Endothelial cell of umbilical vein (primary cell): Measurements from ENCODE around the gene CHST14. TPM values are rescaled to one million over a fixed set of nuclear protein-coding genes. Genes with fewer than 3 reads are reported as not detected.
A peak's percentile ranks its signal among the peaks of the same experiment; 100 is the strongest.

Experiments used
- BruUV-seq: library from RNA; stranded (reverse); fragments of 400-500 nt; replicated peaks from 2 replicates; lab custom pipeline; 2021; lab: Mats Ljungman, UMichigan
- CTCF ChIA-PET: fragments of 300-600, 350-600 bp; sonication (Branson Sonifier 250); formaldehyde crosslinking; loops from one replicate; lab custom pipeline; 2021; ENCODE audit warnings: antibody characterized with exemption, inconsistent platforms; lab: Charles Lee
- POLR2A ChIA-PET: fragments of 300-600, 350-600 bp; sonication (Branson Sonifier 250); formaldehyde crosslinking; loops from one replicate; lab custom pipeline; 2021; ENCODE audit warnings: antibody characterized with exemption, inconsistent platforms; lab: Charles Lee
- DNase-seq: peaks from one replicate; pipeline ENCODE4 v3.0.0-alpha.2; 2011; ENCODE audit warnings: low read depth, low spot score
- FAIRE-seq: peaks from 2 replicates; lab custom pipeline; 2011; peaks lifted over from hg19 to GRCh38; lab: Jason Lieb, UNC
- H2AFZ ChIP-seq: 2 replicates; pipeline ENCODE4 v1.6.0; 2012; ENCODE audit warnings: low read depth, low read length, control low read depth, inconsistent platforms
- H3K27ac ChIP-seq: 2 replicates; pipeline ENCODE4 v1.5.1; 2011; ENCODE audit warnings: low read depth, mild to moderate bottlenecking, control low read depth, low read length, moderate library complexity; ENCODE audit not compliant: insufficient read depth
- H3K27me3 ChIP-seq, 2 experiments: 2 replicates each; pipeline versions ENCODE4 v1.6.0 to v1.6.1; 2011; ENCODE audit warnings: low read length in 2 of 2, mixed read lengths in 1 of 2; ENCODE audit not compliant: control insufficient read depth in 2 of 2, insufficient read depth in 2 of 2
- H3K36me3 ChIP-seq, 2 experiments: 2 replicates in 1 of 2; 3 replicates in 1 of 2; pipeline ENCODE4 v1.5.1; 2011; ENCODE audit warnings: low read length in 2 of 2, mild to moderate bottlenecking in 1 of 2, moderate library complexity in 1 of 2; ENCODE audit not compliant: control insufficient read depth in 2 of 2, insufficient read depth in 2 of 2; ENCODE audit errors: extremely low read depth in 1 of 2
- H3K4me1 ChIP-seq: 3 replicates; pipeline ENCODE4 v1.5.1; 2011; ENCODE audit warnings: mild to moderate bottlenecking, low read length; ENCODE audit not compliant: control insufficient read depth, insufficient read depth; ENCODE audit errors: extremely low read depth
- H3K4me2 ChIP-seq: 2 replicates; pipeline ENCODE4 v1.6.1; 2011; ENCODE audit warnings: low read length, control low read depth, mixed read lengths; ENCODE audit not compliant: insufficient read depth
- H3K4me3 ChIP-seq, 3 experiments: fragments of 200-600 bp in 1 of 3; sonication (generic), shearing (Covaris generic) in 1 of 3; replicated peaks in 1 of 3; 2 replicates each; pipeline ENCODE4 v1.5.1; 2011 to 2016; ENCODE audit warnings: control low read depth in 3 of 3, low read length in 3 of 3, mild to moderate bottlenecking in 2 of 3, inconsistent platforms in 1 of 3, low read depth in 1 of 3, moderate library complexity in 1 of 3; ENCODE audit not compliant: insufficient read depth in 1 of 3
- H3K79me2 ChIP-seq: 2 replicates; pipeline ENCODE4 v1.6.0; 2012; ENCODE audit warnings: low read length, inconsistent platforms; ENCODE audit not compliant: control insufficient read depth, insufficient read depth
- H3K9ac ChIP-seq: replicated peaks from 2 replicates; pipeline ENCODE3; 2011; ENCODE audit warnings: low read length, control low read depth; ENCODE audit not compliant: insufficient read depth; ENCODE audit errors: extremely low read depth
- H3K9me1 ChIP-seq: replicated peaks from 3 replicates; pipeline ENCODE4 v1.6.0; 2011; ENCODE audit warnings: mild to moderate bottlenecking, low read length; ENCODE audit not compliant: control insufficient read depth, insufficient read depth; ENCODE audit errors: extremely low read depth
- H3K9me3 ChIP-seq: replicated peaks from 2 replicates; pipeline ENCODE4 v1.5.1; 2012; ENCODE audit warnings: low read length, inconsistent platforms; ENCODE audit not compliant: control insufficient read depth, insufficient read depth
- H4K20me1 ChIP-seq: replicated peaks from 2 replicates; pipeline ENCODE3; 2011; ENCODE audit warnings: mild to moderate bottlenecking, low read length; ENCODE audit not compliant: control insufficient read depth, insufficient read depth; ENCODE audit errors: extremely low read depth
- EZH2 ChIP-seq: IDR thresholded peaks from 2 replicates; pipeline ENCODE4 v1.6.1; 2012; ENCODE audit warnings: borderline replicate concordance, low read depth, mild to moderate bottlenecking, moderate library complexity, low read length, inconsistent platforms; ENCODE audit not compliant: severe bottlenecking
- FOS ChIP-seq: IDR thresholded peaks from 2 replicates; pipeline ENCODE4 v1.6.1; 2011; ENCODE audit warnings: mild to moderate bottlenecking, low read length, moderate library complexity, borderline replicate concordance; ENCODE audit not compliant: insufficient read depth
- GATA2 ChIP-seq: IDR thresholded peaks from 2 replicates; pipeline ENCODE4 v1.7.0; 2011; ENCODE audit warnings: low read depth, mild to moderate bottlenecking, moderate library complexity, mixed read lengths, low read length; ENCODE audit not compliant: insufficient read length, insufficient read depth
- JUN ChIP-seq: IDR thresholded peaks from 2 replicates; pipeline ENCODE4 v1.6.1; 2011; ENCODE audit warnings: borderline replicate concordance, low read depth; ENCODE audit not compliant: insufficient read length, insufficient read depth
- MYC ChIP-seq: IDR thresholded peaks from one replicate; pipeline ENCODE4 v1.6.1; 2011; ENCODE audit warnings: mild to moderate bottlenecking, low read depth, low read length
- POLR2A ChIP-seq: IDR thresholded peaks from 2 replicates; pipeline ENCODE4 v1.6.1; 2012; ENCODE audit warnings: low read depth, mild to moderate bottlenecking, control low read depth, low read length
- POLR2AphosphoS5 ChIP-seq: IDR thresholded peaks from 2 replicates; pipeline ENCODE4 v1.6.1; 2012; ENCODE audit warnings: low read depth, mild to moderate bottlenecking, control low read depth, low read length, moderate library complexity; ENCODE audit not compliant: insufficient read depth
- dilution Hi-C: fragments of 300-500 bp; cut with MboI; formaldehyde crosslinking; loops from one replicate; pipeline ENCODE4 v1.15.0; 2019; ENCODE audit warnings: low sequenced_read_pairs; ENCODE audit not compliant: extremely low pct_ligation_motif_present
- intact Hi-C: fragments of 100-400 bp; cut with micrococcal nuclease; formaldehyde crosslinking; loops from one replicate; pipeline ENCODE4 v1.10.0; 2022
- polyA plus RNA-seq, 4 experiments: library from polyadenylated mRNA; depleted of rRNA in 3 of 4; stranded (reverse) in 3 of 4; unstranded in 1 of 4; fragments of >200 nt; gene quantifications; 2 replicates each; pipeline versions ENCODE4 v1.2.1 to v1.2.3, GENCODE V29; 2011 to 2012; ENCODE audit warnings: missing spikeins in 1 of 4
- total RNA-seq: library from RNA; stranded (reverse); gene quantifications from 2 replicates; pipeline ENCODE4 v1.2.3, GENCODE V29; 2021
- TF ChIP-seq, protein P1 (sequence below), 2 donors: IDR thresholded peaks; 1 replicate in 1 of 2; 2 replicates in 1 of 2; pipeline ENCODE4 v1.5.1; 2011; ENCODE audit warnings: low read length in 2 of 2, mild to moderate bottlenecking in 2 of 2, moderate library complexity in 2 of 2, control low read depth in 1 of 2, inconsistent platforms in 1 of 2, low read depth in 1 of 2; ENCODE audit not compliant: insufficient read depth in 1 of 2; ENCODE audit errors: extremely low read depth in 1 of 2
- TF ChIP-seq, protein P2 (sequence below): IDR thresholded peaks from 2 replicates; pipeline ENCODE4 v1.6.1; 2011; ENCODE audit not compliant: insufficient read depth, insufficient read length

The CHST14 gene
- total and polyA plus RNA-seq, 2 donors (not counting 3 experiments of a cell fraction or from before 2014, with no cell fraction given): 35.1 to 49.2 TPM

DNA sequence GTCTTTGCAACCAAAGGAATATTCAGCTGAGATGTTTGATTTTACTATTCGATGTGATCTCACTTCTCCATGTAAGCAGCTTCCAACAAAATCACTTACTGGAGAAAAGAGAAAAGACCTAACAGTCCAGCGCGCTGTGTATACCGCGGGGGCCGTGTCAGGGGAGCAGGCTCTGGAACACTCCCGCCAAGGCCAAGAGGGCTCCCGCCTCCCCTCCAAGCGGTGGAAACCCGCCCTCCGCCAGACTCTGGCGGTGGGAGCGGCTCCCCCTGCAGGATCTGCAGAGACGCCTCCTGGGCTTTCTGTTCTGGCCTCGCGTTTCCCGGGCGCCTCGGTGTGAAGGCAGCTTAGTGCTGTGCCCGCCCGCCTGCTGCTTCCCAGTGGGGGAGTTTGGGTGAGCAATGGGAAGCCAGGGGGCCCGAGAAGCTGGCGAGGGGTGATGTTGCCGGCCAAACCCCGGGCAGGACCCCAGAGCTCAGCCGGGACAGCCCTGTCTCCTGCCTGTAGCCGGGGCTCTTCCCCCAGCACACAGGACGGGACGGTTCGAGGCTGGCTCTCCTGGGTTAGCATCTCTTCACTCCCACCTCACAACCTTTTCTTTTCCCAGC, 36.3 kb downstream of the CHST14 start:
- peak; percentile 76 for DNase-seq
- H3K9me3 ChIP-seq: no peaks in the 10 kb centered on the region
- H3K36me3 ChIP-seq: no peaks in the 10 kb centered on the region
- POLR2A ChIA-PET: no interaction called here
- H3K9me1 ChIP-seq: no peaks in the 10 kb centered on the region
- peaks cover 0 to 3% of the 10 kb centered on the region in 2 experiments for H3K27me3 ChIP-seq
- no peak overlapping the region for H3K9ac ChIP-seq
- H3K4me3 ChIP-seq: peak overlapping the region in 2 of 3 experiments; percentile 11 to 51
- peak overlapping the region; percentile 93 for H2AFZ ChIP-seq
- peak; percentile 89 for FAIRE-seq
- H3K4me1 ChIP-seq: no peaks in the 10 kb centered on the region
- CTCF ChIA-PET: interaction anchor here (0.6 to 1.6 kb wide), 19 partner anchors 10 to 163 kb away, joined by 3 to 6 read pairs (median 4); partner anchors contain the start of genes BAHD1 and RPUSD2
- intact Hi-C loops: loop anchor here (1.0 to 5.0 kb wide), 4 partner anchors 36 to 163 kb away; partner anchors contain the start of genes BAHD1 and CHST14
- dilution Hi-C loops: no loop called here
- peak overlapping the region; percentile 79 for H3K4me2 ChIP-seq
- H3K27ac ChIP-seq: no peak overlapping the region
- no peak for TF ChIP-seq MYC
- TF ChIP-seq, protein P1, sequence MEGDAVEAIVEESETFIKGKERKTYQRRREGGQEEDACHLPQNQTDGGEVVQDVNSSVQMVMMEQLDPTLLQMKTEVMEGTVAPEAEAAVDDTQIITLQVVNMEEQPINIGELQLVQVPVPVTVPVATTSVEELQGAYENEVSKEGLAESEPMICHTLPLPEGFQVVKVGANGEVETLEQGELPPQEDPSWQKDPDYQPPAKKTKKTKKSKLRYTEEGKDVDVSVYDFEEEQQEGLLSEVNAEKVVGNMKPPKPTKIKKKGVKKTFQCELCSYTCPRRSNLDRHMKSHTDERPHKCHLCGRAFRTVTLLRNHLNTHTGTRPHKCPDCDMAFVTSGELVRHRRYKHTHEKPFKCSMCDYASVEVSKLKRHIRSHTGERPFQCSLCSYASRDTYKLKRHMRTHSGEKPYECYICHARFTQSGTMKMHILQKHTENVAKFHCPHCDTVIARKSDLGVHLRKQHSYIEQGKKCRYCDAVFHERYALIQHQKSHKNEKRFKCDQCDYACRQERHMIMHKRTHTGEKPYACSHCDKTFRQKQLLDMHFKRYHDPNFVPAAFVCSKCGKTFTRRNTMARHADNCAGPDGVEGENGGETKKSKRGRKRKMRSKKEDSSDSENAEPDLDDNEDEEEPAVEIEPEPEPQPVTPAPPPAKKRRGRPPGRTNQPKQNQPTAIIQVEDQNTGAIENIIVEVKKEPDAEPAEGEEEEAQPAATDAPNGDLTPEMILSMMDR (IDR thresholded peaks at IDR 0.05; ENCODE audit: extremely low read depth in 1 of 2, insufficient read depth in 1 of 2, low read depth in 1 of 2, low read length in 2 of 2): peak; percentile 64 to 83
- H4K20me1 ChIP-seq: no peaks in the 10 kb centered on the region
- BruUV-seq: no TSS peak
- H3K79me2 ChIP-seq: no peaks in the 10 kb centered on the region

DNA sequence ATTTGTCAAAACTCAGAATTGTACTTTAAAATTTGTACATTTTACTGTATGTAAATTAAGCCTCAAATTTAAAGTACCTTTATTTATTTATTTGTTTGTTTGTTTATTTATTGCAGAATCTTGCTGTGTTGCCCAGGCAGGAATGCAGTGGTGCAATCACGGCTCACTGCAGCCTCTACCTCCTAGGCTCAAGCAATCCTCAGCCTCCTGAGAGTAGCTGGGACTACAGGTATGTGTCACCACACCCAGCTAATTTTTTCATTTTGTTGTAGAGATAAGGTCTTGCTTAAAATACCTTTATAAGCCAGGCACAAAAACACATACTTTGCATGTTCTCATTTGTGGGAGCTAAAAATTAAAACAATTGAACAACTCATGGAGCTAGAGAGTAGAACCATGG, 37.4 kb downstream of the CHST14 start:
- CTCF ChIA-PET: interaction anchor here (0.6 to 1.0 kb wide), 3 partner anchors 11 to 214 kb away, joined by 3 to 4 read pairs (median 3); partner anchors contain the start of gene BAHD1
- Histone ChIP-seq H3K4me1 (no peaks in the 10 kb centered on the region), H3K4me3 (no peak overlapping the region), H3K27me3 (peaks cover 0 to 2% of the 10 kb centered on the region in 2 experiments), H3K9ac (no peak overlapping the region), H3K9me3 (no peaks in the 10 kb centered on the region), H3K4me2 (no peak overlapping the region), H3K36me3 (no peaks in the 10 kb centered on the region), H3K79me2 (no peaks in the 10 kb centered on the region), H2AFZ (no peak overlapping the region), H3K9me1 (no peaks in the 10 kb centered on the region), H3K27ac (no peak overlapping the region), H4K20me1 (no peaks in the 10 kb centered on the region)
- TF ChIP-seq, protein P1 (IDR thresholded peaks at IDR 0.05; ENCODE audit: extremely low read depth in 1 of 2, insufficient read depth in 1 of 2, low read depth in 1 of 2, low read length in 2 of 2): no peak
- no peak for TF ChIP-seq JUN
- TF ChIP-seq EZH2: no peak
- TF ChIP-seq, protein P2, sequence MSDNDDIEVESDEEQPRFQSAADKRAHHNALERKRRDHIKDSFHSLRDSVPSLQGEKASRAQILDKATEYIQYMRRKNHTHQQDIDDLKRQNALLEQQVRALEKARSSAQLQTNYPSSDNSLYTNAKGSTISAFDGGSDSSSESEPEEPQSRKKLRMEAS: no peak
- no peak for TF ChIP-seq MYC
- no peak for TF ChIP-seq FOS
- TF ChIP-seq POLR2A: no peak
- TF ChIP-seq GATA2: no peak
- no peak for TF ChIP-seq POLR2AphosphoS5
- dilution Hi-C loops: no loop called here
- POLR2A ChIA-PET: no interaction called here
- FAIRE-seq: no peak
- intact Hi-C loops: loop anchor here (5.0 kb wide), 2 partner anchors 66 to 141 kb away; partner anchors contain the start of gene BAHD1
- DNase-seq: no peak
- no TSS peak for BruUV-seq
